ENCODE measurements around the gene KASH5.

Gene KASH5

GRCh38 chr19:49340069-49340864 lies 47.8 kb upstream of the KASH5 start (continued):
- TF ChIP-seq ZSCAN5A (tag by site-specific recombination; IDR thresholded peaks at IDR 0.05): no peak
- no peak for TF ChIP-seq ZSCAN16 (tag by site-specific recombination; IDR thresholded peaks at IDR 0.05)
- TF ChIP-seq ZNF114 (tag by site-specific recombination; IDR thresholded peaks at IDR 0.05): no peak
- TF ChIP-seq SCRT2 (tag by site-specific recombination; IDR thresholded peaks at IDR 0.05): peak; percentile 92; the same call in 1 of the 2 replicates
- TF ChIP-seq ZNF202 (tag by site-specific recombination; IDR thresholded peaks at IDR 0.05; ENCODE audit: borderline replicate concordance): no peak
- no peak for TF ChIP-seq ZNF324 (tag by site-specific recombination; IDR thresholded peaks at IDR 0.05)
- no peak for TF ChIP-seq PRDM4 (tag by site-specific recombination; IDR thresholded peaks at IDR 0.05)
- no peak for TF ChIP-seq ZNF248 (tag by site-specific recombination; IDR thresholded peaks at IDR 0.05)
- TF ChIP-seq ZNF394 (tag by site-specific recombination; IDR thresholded peaks at IDR 0.05; ENCODE audit: borderline replicate concordance): no peak
- no peak for TF ChIP-seq ZNF132 (tag by site-specific recombination; IDR thresholded peaks at IDR 0.05; ENCODE audit: borderline replicate concordance)
- no peak for TF ChIP-seq ZNF660 (tag by site-specific recombination; IDR thresholded peaks at IDR 0.05)
- no peak for TF ChIP-seq ZSCAN23 (tag by site-specific recombination; IDR thresholded peaks at IDR 0.05)
- no peak for TF ChIP-seq CTCF (tag by site-specific recombination; IDR thresholded peaks at IDR 0.05)
- TF ChIP-seq ZSCAN18 (tag by site-specific recombination; IDR thresholded peaks at IDR 0.05): no peak
- no peak for TF ChIP-seq OVOL3 (tag by site-specific recombination; IDR thresholded peaks at IDR 0.05)
- peak; percentile 59 for TF ChIP-seq OSR2 (tag by site-specific recombination; IDR thresholded peaks at IDR 0.05)
- TF ChIP-seq PRDM10 (tag by site-specific recombination; IDR thresholded peaks at IDR 0.05): peak; percentile 66
- TF ChIP-seq ZBTB1 (tag by site-specific recombination; IDR thresholded peaks at IDR 0.05): no peak
- no peak for TF ChIP-seq ZNF558 (tag by site-specific recombination; IDR thresholded peaks at IDR 0.05)
- peak; percentile 95 for TF ChIP-seq ZXDB (tag by site-specific recombination; IDR thresholded peaks at IDR 0.05)
- TF ChIP-seq ZNF184 (tag by site-specific recombination; IDR thresholded peaks at IDR 0.05): no peak
- no peak for TF ChIP-seq ZNF707 (tag by site-specific recombination; IDR thresholded peaks at IDR 0.05)
- no peak for TF ChIP-seq ZNF155 (tag by site-specific recombination; IDR thresholded peaks at IDR 0.05)
- no peak for TF ChIP-seq ZNF571 (tag by site-specific recombination; IDR thresholded peaks at IDR 0.05)
- peak; percentile 32; the same call in 1 of the 2 replicates for TF ChIP-seq ZBTB17 (tag by site-specific recombination; IDR thresholded peaks at IDR 0.05)
- TF ChIP-seq GLI4 (tag by site-specific recombination; IDR thresholded peaks at IDR 0.05): no peak
- TF ChIP-seq ZNF677 (tag by site-specific recombination; IDR thresholded peaks at IDR 0.05): no peak
- 0 out of 2 replicates have a peak, but pooled peaks have one; percentile 26 for TF ChIP-seq ZNF629 (tag by site-specific recombination; IDR thresholded peaks at IDR 0.05)
- TF ChIP-seq ZBTB6 (tag by site-specific recombination; IDR thresholded peaks at IDR 0.05): no peak

All from HEK293 (cell line).